IMR-90 (cell line): Measurements from ENCODE around the gene SPRR1B. TPM values are rescaled to one million over a fixed set of nuclear protein-coding genes. Genes with fewer than 3 reads are reported as not detected.

Experiments
- ATAC-seq: fragments of 200-7000 bp; cut with Tn5 transposase; 2 replicates; pipeline ENCODE4 v1.9.1; 2020; ENCODE audit warnings: low read depth, mild to moderate bottlenecking, moderate library complexity
- Bru-seq: library from RNA; stranded (reverse); fragments of 400-500 nt; gene quantifications from one replicate; lab custom pipeline; 2021; lab: Mats Ljungman, UMichigan
- BruChase-seq, 2 experiments: library from RNA; stranded (reverse); fragments of 400-500 nt; gene quantifications; one replicate each; lab custom pipeline; 2021; lab: Mats Ljungman, UMichigan
- BruUV-seq: library from RNA; stranded (reverse); fragments of 400-500 nt; replicated peaks from 2 replicates; lab custom pipeline; 2021; lab: Mats Ljungman, UMichigan
- CTCF ChIA-PET: fragments of 300-600 bp; formaldehyde crosslinking; extraction: SDS; loops from one replicate; lab custom pipeline; 2021; ENCODE audit warnings: antibody characterized with exemption; lab: Yijun Ruan, JAX
- POLR2A ChIA-PET: fragments of 300-600 bp; sonication (Branson Sonifier 250); formaldehyde crosslinking; loops from one replicate; lab custom pipeline; 2022; ENCODE audit warnings: antibody characterized with exemption; ENCODE audit not compliant: unreplicated experiment; lab: Charles Lee
- DNase-seq: peaks from one replicate; pipeline ENCODE4 v3.0.0; 2013
- H2AFZ ChIP-seq: replicated peaks from 2 replicates; pipeline ENCODE3; 2013; ENCODE audit warnings: low read length, mild to moderate bottlenecking; ENCODE audit not compliant: poor library complexity
- H2AK5ac ChIP-seq: 2 replicates; pipeline ENCODE4 v1.6.1; 2013; ENCODE audit warnings: low read depth, low read length, inconsistent platforms
- H2AK9ac ChIP-seq: replicated peaks from 2 replicates; pipeline ENCODE3; 2013; ENCODE audit warnings: mild to moderate bottlenecking, low read depth, low read length, moderate library complexity; ENCODE audit not compliant: poor library complexity
- H2BK120ac ChIP-seq: 2 replicates; pipeline ENCODE4 v1.6.1; 2013; ENCODE audit warnings: low read depth, low read length, inconsistent platforms
- H2BK15ac ChIP-seq: 3 replicates; pipeline ENCODE4 v1.6.1; 2013; ENCODE audit warnings: low read depth, low read length, inconsistent platforms
- H2BK20ac ChIP-seq: 2 replicates; pipeline ENCODE4 v1.6.1; 2013; ENCODE audit warnings: low read depth, mild to moderate bottlenecking, inconsistent platforms, low read length, moderate library complexity
- H2BK5ac ChIP-seq: 2 replicates; pipeline ENCODE4 v1.6.1; 2013; ENCODE audit warnings: mild to moderate bottlenecking, low read depth, low read length, inconsistent platforms; ENCODE audit not compliant: poor library complexity, severe bottlenecking
- H3K14ac ChIP-seq: replicated peaks from 2 replicates; pipeline ENCODE4 v1.6.1; 2013; ENCODE audit warnings: low read depth, low read length, inconsistent platforms
- H3K18ac ChIP-seq: 2 replicates; pipeline ENCODE4 v1.6.1; 2013; ENCODE audit warnings: low read depth, low read length, control low read depth
- H3K23ac ChIP-seq: 2 replicates; pipeline ENCODE4 v1.6.1; 2013; ENCODE audit warnings: low read depth, low read length, inconsistent platforms
- H3K27ac ChIP-seq: 2 replicates; pipeline ENCODE4 v1.5.1; 2013; ENCODE audit warnings: mild to moderate bottlenecking, control low read depth, low read length; ENCODE audit not compliant: insufficient read depth
- H3K27me3 ChIP-seq: 2 replicates; pipeline ENCODE4 v1.6.1; 2013; ENCODE audit warnings: low read length; ENCODE audit not compliant: control insufficient read depth, insufficient read depth
- H3K36me3 ChIP-seq: 2 replicates; pipeline ENCODE4 v1.6.1; 2013; ENCODE audit warnings: low read length, mixed read lengths; ENCODE audit not compliant: control insufficient read depth, insufficient read depth
- H3K4ac ChIP-seq: 2 replicates; pipeline ENCODE4 v1.6.1; 2013; ENCODE audit warnings: low read depth, low read length, inconsistent platforms
- H3K4me1 ChIP-seq: 2 replicates; pipeline ENCODE4 v1.6.1; 2013; ENCODE audit warnings: low read length, mixed read lengths; ENCODE audit not compliant: control insufficient read depth, insufficient read depth
- H3K4me2 ChIP-seq: 2 replicates; pipeline ENCODE4 v1.6.1; 2013; ENCODE audit warnings: low read depth, mild to moderate bottlenecking, control low read depth, low read length, moderate library complexity
- H3K4me3 ChIP-seq: 2 replicates; pipeline ENCODE4 v1.5.1; 2013; ENCODE audit warnings: low read depth, mild to moderate bottlenecking, control low read depth, low read length, moderate library complexity; ENCODE audit not compliant: insufficient read depth
- H3K56ac ChIP-seq: 2 replicates; pipeline ENCODE4 v1.6.1; 2013; ENCODE audit warnings: low read length, inconsistent platforms; ENCODE audit not compliant: insufficient read depth; ENCODE audit errors: extremely low read depth
- H3K79me1 ChIP-seq, 2 experiments: 2 replicates each; pipeline ENCODE4 v1.6.1; 2013; ENCODE audit warnings: low read length in 2 of 2, inconsistent platforms in 1 of 2, low read depth in 1 of 2
- H3K9ac ChIP-seq: 2 replicates; pipeline ENCODE4 v1.6.1; 2013; ENCODE audit warnings: low read depth, low read length, control low read depth
- H3K9me1 ChIP-seq: 2 replicates; pipeline ENCODE4 v1.6.1; 2013; ENCODE audit warnings: low read length, inconsistent platforms; ENCODE audit not compliant: insufficient read depth
- H3K9me3 ChIP-seq: 2 replicates; pipeline ENCODE4 v1.6.1; 2013; ENCODE audit warnings: low read length; ENCODE audit not compliant: control insufficient read depth, insufficient read depth
- H4K20me1 ChIP-seq: 2 replicates; pipeline ENCODE4 v1.6.1; 2013; ENCODE audit warnings: low read length, inconsistent platforms; ENCODE audit not compliant: insufficient read depth
- H4K5ac ChIP-seq: 2 replicates; pipeline ENCODE4 v1.6.1; 2013; ENCODE audit warnings: mild to moderate bottlenecking, low read depth, low read length, control low read depth
- H4K8ac ChIP-seq, 2 experiments: 2 replicates each; pipeline ENCODE4 v1.6.1; 2013; ENCODE audit warnings: low read depth in 2 of 2, low read length in 2 of 2, control low read depth in 1 of 2, inconsistent platforms in 1 of 2
- H4K91ac ChIP-seq: 2 replicates; pipeline ENCODE4 v1.6.1; 2013; ENCODE audit warnings: low read depth, low read length, inconsistent platforms; ENCODE audit not compliant: insufficient read depth
- CEBPB ChIP-seq: IDR thresholded peaks from 2 replicates; pipeline ENCODE4 v1.6.1; 2012; ENCODE audit warnings: low read depth, low read length, improper control_type of control experiment
- POLR2A ChIP-seq: IDR thresholded peaks from 2 replicates; pipeline ENCODE4 v1.6.1; 2012; ENCODE audit warnings: mild to moderate bottlenecking, low read depth, low read length
- USF2 ChIP-seq: fragments of 150-350 bp; IDR thresholded peaks from 2 replicates; pipeline ENCODE4 v1.6.1; 2017; ENCODE audit warnings: mild to moderate bottlenecking, antibody characterized with exemption, low read length, low read depth
- dilution Hi-C: fragments of 300-500 bp; cut with HindIII; formaldehyde crosslinking; loops from one replicate; pipeline ENCODE4 v1.14.3; 2018; ENCODE audit warnings: low sequenced_read_pairs; ENCODE audit not compliant: unreplicated experiment
- in situ Hi-C: fragments of 300-500 bp; cut with MboI; formaldehyde crosslinking; loops from 3 replicates; pipeline ENCODE4 v1.14.3; 2019; ENCODE audit warnings: low sequenced_read_pairs, inconsistent platforms, mixed read lengths
- intact Hi-C: fragments of 100-400 bp; cut with micrococcal nuclease; formaldehyde crosslinking; loops from 2 replicates; pipeline ENCODE4 v1.10.0; 2022
- long read RNA-seq: library from polyadenylated mRNA; unstranded; transcript quantifications from one replicate; pipeline ENCODE4 v2.0.0, GENCODE V29; 2021; ENCODE audit not compliant: unreplicated experiment
- polyA plus RNA-seq, 3 experiments: library from polyadenylated mRNA; depleted of rRNA; stranded (reverse); fragments of >200 nt; gene quantifications; 2 replicates each; pipeline ENCODE4 v1.2.3, GENCODE V29; 2012; ENCODE audit warnings: low replicate concordance in 1 of 3
- total RNA-seq: library from RNA; depleted of rRNA; stranded (reverse); fragments of >200 nt; gene quantifications from 2 replicates; pipeline ENCODE4 v1.2.3, GENCODE V29; 2012; rRNA removed

Gene SPRR1B
- total RNA-seq (not detected in 2 replicates), polyA plus RNA-seq (2012; rRNA removed) (not detected in 2 replicates), Bru-seq, nascent RNA (not detected), BruChase-seq, experiment 1, labeled RNA remaining after a 6-hour chase (not detected), BruChase-seq, experiment 2, labeled RNA remaining after a 2-hour chase (not detected)
- polyA plus RNA-seq (2012; cell fraction: cytosol; rRNA removed) = not detected in 2 replicates
- polyA plus RNA-seq (2012; cell fraction: nucleus; rRNA removed; ENCODE audit: low replicate concordance) = not detected in 2 replicates
- long read RNA-seq = 0 reads

GRCh38 chr1:153030895-153031294 is at the start of gene SPRR1B:
Gene SPRR1B, plus strand, starts transcription at chr1:153031203. Its CDS starts 1,143 bp downstream, at chr1:153032346.
- Histone ChIP-seq H3K27ac (no peak within 1 kb of the TSS), H3K18ac (no peak within 1 kb of the TSS), H3K23ac (no peak within 1 kb of the TSS), H3K14ac (no peak within 1 kb of the TSS), H3K9ac (no peak within 1 kb of the TSS), H3K4ac (no peak within 1 kb of the TSS), H2BK20ac (no peak within 1 kb of the TSS), H2BK5ac (no peak within 1 kb of the TSS), H3K4me3 (no peak within 1 kb of the TSS), H3K56ac (no peak within 1 kb of the TSS), H4K5ac (no peak within 1 kb of the TSS), H2AFZ (no peak within 1 kb of the TSS), H3K79me1 (no peaks in the 10 kb centered on the region), H2AK9ac (no peak within 1 kb of the TSS), H3K9me1 (no peaks in the 10 kb centered on the region), H2AK5ac (no peak within 1 kb of the TSS), H3K36me3 (no peaks in the 10 kb centered on the region), H3K27me3 (no peaks in the 10 kb centered on the region), H4K20me1 (no peaks in the 10 kb centered on the region), H4K8ac (no peak within 1 kb of the TSS), H3K9me3 (no peaks in the 10 kb centered on the region), H4K91ac (no peak within 1 kb of the TSS), H2BK120ac (no peak within 1 kb of the TSS), H2BK15ac (no peak within 1 kb of the TSS), H3K4me1 (no peaks in the 10 kb centered on the region), H3K4me2 (no peak within 1 kb of the TSS)
- intact Hi-C loops = no loop called here
- dilution Hi-C loops = no loop called here
- ChIA-PET POLR2A (no interaction called here), CTCF (no interaction called here)
- no TSS peak for BruUV-seq
- ATAC-seq (no peak), DNase-seq (no peak)
- no peak for TF ChIP-seq POLR2A
- TF ChIP-seq CEBPB = no peak
- no peak for TF ChIP-seq USF2
- in situ Hi-C loops = no loop called here
